Suppressor macrophage treated with lipopolysaccharide for 1 hour (primary cell): Measurements from ENCODE around the gene MSX1.

Experiments
- DNase-seq, 3 donors: peaks; one replicate each; pipeline ENCODE4 v3.0.0-alpha.2; 2020 to 2022

MSX1 gene

DNA sequence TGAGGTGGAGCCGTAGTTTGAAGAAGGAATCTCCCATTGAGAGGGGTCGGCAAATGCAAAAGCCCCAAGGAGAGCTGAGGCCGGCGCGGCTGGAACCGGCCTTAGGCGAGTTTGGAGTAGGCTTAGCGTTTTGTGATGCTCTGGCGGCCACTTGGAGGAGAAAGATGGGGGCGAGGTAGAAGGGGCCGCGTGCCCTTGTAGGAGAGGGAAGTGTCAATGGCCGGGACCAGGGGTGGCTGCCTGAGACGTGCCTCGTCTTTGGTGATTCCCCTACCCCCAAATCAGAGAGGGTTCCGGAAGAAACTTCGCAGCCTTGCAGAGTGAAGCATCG, 11.7 kb downstream of the MSX1 start:
- DNase-seq, result no peak

DNA sequence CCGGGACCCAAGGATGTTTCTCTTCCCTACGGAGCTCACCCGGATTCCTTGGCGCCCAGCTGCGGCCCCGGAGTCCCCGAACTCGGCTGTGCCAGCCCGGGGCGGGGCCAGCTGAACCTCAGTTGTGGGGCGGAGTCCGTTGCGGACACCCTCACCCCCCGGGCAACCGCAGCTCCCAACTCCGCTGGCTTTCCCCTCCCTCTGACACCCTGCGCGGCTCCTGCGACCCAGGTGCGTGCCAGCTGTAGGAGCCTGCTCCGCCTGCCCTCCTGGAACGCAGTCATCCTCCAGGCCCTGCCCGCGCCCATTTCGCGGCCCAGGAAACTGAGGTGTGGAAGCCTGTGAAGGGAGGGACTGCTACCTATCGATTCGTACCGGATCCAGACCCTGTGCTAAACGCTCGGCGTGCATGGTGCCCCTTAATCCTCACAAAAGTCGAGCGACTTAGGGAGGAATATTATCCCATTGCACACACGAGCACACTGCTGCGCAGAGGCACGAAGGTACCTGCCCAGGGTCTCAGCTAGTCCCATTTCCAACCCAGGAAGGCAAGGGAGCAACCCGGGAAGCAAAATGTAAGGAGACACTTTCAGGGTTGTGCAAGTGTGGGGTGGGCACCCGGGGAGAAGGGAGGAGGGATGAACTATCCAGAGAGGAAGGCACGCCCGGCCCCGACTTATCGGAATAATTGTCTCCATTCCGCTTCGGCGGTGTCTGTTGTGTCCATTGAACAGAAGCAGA, 12.3 kb downstream of the MSX1 start:
- no peak for DNase-seq

DNA sequence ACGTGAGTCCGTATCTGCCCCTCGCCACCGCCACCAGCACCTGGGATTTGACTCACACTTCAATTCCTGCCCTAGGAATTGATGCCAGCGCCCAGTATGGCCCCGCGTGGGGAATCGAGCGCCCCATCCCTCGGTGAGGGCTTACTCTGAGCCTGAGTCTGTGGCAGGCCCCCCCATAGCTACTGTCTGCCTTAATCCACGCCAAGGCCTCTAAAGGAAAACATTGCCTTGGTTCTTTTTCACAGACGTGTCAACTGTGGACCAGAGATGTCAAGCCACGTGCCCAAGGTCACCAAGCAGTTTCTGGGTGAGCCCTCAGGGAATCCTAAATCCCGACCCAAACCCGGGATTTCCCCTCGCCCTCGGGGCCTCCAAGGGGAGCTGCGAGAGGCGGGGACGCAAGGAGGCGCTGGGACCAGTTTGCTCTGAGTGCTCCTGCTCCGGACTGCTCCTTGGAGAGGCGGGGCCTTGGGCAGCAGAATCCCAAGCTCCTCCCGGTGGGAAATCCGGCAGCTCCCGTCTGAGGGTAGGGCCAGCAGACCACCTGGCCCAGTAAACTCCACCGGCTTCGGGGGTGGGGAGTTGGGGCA, 12.9 kb downstream of the MSX1 start:
- no peak for DNase-seq

DNA sequence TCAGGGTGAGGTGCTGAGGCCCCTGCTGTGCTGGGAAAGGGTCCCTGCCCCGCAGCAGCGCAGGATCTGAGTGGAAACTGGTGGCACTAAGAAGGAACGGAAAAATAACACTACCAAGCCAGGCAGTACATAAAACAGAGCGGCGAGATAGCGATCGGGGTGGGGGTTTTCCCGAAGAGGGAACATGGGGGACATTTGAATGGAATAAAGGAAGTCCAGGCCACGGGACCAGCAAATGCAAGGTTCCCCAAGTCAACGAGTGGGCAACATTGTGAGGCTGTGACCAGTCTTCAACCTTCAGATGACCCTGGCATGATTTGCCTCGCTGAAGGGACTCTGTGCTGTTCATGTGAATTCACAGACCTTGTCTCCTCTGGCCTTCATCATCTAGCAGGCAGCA, 13.7 kb downstream of the MSX1 start:
- peak; percentile 57 to 73 (median 60) for DNase-seq

DNA sequence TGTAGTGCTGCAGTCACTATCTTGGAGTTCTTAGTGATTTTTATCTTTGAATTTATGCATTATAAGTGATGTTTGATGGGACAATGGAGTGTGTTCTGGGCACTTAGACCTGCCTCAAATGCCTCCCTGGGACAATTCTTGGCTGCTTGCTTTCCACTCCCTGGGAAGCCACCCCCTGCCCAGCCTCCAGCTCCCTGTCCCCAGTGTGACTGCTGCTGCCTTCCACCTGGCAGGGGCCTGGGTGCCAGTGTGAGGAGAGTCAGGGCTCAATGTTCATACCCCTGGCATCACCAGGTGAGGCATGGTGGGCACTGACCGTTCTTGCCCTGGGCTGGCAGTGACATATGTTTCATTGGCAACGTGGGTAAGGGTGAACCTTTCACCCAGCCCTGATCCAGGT, 14.8 kb downstream of the MSX1 start:
- no peak for DNase-seq

DNA sequence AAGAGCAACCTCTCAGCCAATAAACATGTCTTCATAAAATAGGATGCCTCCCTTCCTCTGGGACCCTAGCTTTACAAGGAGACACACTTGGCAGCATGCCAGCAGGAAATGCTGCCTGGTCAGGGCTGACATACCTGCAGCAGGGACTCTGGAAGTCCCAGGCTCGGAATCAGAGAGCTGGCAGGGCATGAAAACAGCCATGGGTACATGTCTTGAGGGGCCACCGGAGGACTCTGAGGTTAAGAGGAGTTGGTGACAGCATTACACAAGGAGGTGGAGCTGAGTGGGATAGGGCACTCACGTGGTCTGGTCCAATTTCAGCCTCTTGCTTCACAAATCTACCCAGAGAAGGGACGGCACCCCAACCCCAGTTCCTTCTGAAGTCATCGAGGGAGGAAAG, 15.7 kb downstream of the MSX1 start:
- no peak for DNase-seq

DNA sequence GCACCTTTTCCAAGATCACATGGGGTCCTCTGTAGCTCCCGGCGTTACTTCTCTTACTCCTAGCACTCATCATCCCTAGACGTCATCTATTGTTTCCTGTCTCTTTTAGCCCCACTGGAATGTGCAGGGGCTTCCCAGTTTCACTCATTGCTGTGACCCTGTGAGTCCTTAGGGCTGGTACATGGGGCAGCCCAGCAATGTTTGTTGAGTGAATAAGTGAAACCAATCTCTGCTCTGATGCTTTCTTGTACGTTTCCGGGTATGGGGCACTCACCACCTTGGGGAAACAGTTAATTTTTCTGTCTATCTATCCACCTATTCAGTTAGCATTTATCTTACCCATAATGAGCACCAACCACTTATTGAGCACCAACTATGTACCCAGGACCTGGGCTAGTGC, 16.1 kb downstream of the MSX1 start:
- DNase-seq, result no peak

DNA sequence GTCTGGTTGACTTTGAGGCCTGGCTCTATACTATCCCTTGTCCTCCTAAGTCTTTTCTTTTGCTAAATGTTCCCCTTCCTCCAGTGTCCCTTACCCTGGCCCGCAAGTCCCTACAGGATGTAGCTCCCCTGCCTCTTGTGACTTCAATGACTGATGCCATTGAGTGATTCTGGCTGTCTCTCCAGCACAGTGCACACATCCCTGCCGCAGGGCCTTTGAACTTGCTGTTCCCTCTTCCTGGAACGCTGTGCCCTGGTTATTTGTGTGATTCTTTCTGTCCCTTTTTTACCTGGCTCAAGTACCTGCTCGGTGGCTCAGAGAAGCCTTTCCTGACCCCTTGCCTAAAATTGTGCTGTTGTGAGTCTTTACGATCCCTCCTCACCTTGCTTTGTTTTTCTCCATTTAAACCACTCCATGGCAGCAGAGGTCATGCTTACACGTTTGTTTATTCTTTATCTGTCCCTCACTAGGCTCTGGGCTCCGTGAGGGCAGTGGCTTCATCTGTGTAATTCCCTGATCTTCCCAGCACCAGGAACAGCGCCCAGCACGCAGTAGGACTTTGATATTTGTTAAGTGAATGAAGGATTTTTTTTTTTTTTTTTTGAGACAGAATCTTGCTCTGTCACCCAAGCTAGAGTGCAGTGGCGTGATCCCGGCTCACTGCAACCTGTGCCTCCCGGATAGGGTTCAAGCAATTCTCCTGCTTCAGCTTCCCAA, 17.6 kb downstream of the MSX1 start:
- no peak for DNase-seq

DNA sequence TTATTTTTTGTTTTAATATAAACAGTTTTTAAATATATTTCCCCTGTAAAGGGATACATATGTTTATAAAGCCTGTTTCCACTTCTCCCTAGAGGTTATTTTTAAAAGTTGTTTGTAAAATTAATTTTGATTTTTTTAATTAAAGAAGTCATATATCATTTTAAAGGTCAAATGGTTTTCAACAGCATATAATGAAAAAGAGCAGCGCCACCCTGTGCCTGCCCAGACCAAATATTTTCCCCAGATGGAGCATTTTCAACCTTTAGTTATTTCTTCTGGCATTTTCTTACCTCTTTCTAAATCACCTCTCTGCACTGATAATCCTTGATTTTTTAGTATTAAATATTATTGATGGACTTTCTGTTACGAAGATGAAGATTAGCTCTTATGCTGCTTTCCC, 21.0 kb downstream of the MSX1 start:
- no peak for DNase-seq

DNA sequence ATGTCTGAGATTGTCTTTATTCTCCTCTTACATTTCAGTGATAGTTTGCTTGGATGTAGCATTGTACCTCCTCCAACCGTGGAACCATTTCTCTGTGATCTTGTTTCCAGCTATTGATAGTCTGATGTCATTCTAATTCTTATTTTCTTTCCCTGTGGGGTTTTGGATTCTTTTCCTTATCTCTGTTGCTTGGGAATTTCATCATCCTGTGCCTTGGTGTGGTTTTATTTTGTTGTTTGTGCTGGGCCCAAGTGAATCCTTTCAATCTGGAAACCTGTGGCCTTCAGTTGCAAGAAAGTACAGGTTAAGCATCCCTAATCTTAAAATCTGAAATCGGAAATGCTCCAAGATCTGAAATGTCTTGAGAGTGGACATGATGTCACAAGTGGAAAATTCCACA, 22.0 kb downstream of the MSX1 start:
- no peak for DNase-seq

DNA sequence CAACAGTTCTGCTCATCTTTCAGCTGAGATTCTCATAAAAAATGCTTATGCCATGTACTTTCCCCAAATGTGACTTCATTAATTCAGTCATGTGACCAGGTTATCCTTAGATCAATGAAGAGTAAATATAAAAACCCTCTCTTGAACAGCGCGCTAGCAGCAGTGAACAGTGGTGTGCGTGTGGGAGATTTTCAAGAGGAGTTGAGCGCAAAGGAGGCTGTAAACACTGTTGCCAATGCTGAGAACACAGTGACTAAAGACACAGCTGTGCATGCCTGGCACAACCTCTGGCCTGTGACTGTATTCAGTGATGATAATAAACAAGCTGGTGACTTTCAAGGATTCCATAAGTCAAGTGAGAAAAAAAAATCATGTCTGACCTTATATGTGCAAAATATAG, 25.1 kb downstream of the MSX1 start:
- DNase-seq, result no peak

DNA sequence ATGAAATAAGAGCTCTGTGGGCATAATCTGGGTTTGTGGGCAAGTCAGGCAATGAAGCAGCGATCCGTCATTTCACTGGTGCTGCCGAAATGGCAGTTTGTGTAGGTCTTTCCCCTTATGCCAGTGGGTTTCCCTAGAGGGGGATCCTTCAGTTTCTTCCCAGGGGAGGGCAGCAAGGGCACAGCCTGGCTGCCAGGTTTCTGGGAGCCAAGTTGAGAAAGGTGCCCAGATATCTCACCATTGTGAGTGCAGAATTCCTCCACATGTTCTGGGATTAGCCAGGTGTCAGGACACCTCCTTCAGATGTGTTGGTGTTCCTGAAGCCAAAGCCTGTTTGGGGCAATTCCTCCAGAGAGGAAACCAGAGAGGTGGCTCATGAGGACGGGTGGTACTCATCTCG, 28.0 kb downstream of the MSX1 start:
- DNase-seq, result no peak

DNA sequence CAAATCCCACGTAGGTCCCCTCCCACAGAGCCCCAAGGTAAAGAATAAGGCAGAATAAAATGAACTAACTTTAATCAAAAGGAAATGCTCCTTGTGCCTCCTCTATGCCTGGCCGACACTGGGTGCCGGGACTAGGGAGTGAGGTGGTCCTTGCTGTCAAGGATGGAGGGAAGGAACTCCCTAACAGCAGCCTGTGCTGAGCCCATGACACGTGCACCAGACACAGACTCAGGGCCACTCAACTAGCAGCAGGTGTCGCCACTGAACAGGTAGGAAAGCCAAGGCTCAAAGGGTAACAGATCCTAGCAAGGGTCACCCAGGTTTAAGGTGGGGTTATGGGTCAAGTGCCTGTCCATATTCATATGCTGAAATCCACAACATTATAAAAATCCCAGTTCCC, 29.2 kb downstream of the MSX1 start:
- no peak for DNase-seq

DNA sequence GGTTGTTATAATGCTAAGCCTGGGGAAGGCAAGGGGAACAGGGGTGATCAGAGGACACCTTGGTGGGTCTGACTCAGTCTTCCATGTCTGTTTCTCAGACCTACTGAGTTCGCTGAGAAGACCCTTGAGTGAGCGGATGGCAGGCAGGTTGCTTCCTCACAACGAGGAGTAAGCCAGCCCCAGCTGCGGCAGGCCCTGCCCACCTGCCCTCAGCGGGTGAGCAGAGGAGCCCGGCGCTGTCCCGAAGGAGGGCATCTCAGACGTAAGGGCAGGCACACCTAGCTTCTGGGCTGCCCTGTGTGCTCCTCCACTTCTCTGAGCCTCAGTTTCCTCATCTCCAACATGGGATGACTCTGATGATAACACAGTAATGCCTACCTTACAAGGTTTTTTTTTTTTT, 30.3 kb downstream of the MSX1 start:
- DNase-seq, result no peak

DNA sequence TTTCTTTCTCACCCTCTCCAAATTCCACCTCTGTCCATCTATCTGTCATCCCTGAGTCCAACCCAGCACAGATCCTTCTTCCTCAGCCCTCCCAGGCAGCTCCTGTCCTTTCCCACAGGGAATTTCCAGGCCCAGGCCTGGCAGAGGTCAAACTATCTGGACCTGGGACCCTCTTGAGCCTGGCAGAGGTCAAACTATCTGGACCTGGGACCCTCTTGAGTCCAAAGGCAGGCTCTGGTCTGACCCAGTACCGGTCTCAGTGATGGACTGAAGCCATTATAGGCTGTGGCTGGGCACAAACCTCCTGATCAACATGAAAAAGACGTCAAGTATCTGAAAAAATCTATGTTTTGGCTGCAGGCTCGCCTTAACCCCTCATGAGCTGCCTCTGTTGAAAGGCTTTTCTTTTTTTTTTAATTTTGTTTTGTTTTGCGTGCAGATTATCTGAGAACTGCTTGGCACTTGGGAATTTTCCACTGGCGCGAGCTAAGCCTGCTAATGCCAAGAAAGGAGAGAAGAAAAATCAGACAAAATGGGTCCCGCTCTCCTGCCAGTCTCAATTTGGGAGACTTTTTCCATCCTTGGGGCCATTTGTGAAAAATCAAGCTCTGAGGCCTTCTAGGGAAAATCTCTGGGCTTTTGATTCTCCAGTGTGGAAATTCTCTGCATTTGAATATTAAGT, 31.2 kb downstream of the MSX1 start:
- DNase-seq, result no peak

DNA sequence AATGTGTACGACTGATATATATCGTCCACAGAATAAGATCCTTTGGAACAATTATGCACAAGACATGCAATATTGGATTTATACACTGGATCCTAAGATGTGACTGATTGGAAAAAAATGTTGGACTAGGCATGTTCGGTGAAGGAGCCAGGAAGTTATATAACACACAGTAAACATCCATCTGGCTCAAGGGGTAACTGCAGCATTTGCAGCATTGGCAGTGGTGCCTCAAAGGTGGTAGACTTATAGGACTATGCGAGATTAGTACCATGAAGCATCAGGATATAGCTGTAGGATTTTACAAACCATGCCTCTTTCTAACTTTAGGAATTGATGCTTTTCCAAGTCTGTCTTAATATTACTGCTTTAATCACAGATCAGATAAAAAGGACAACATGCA, 34.3 kb downstream of the MSX1 start:
- DNase-seq, result no peak

DNA sequence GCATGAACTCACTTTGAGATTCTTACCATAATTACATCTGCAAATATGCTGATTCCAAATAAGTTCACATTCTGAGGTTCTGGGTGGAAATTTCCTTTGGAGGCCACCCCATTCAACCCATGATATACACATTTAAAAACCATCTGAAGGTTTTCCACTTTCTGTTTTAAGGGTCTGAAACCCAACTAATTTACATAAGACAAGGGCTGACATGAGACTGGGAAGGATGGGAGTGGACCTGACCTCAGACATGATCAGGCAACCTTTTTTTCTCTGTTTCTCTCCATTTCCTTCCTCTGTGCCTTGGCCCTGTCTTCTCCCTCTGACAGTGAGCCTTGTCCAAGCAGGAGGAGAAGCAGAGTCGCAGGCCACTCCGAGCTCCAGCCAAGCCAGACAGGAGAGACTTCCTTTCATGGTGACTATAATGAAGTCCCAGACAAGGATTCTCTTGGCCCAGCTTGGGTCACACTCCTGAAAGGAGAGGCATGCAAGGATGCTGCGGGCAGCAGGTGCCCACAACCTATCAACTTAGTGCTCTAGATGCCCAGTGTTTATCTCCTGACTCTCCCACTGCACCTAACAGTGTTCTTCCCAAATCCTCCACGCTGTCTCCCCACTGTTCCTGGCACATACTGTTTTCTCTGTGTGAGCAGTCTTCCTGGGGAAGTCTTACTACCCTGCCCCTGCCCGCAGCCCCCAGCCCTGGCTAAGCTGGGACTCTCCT, 39.9 kb downstream of the MSX1 start:
- no peak for DNase-seq

DNA sequence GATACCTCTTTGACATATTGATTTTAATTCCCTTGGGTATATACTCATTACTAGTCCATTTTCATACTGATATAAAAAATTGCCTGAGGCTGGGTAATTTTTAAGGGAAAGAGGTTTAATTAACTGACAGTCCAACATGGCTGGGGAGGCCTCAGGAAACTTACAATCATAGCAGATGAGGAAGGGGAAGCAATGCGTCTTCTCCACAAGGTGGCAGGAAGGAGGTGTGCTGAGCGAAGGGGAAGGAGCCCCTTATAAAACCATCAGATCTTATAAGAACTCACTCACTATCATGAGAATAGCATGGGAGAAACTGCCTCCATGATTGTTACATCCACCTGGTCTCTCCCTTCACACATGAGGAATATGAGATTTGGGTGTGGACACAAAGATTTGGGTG, 42.4 kb downstream of the MSX1 start:
- DNase-seq, result no peak

DNA sequence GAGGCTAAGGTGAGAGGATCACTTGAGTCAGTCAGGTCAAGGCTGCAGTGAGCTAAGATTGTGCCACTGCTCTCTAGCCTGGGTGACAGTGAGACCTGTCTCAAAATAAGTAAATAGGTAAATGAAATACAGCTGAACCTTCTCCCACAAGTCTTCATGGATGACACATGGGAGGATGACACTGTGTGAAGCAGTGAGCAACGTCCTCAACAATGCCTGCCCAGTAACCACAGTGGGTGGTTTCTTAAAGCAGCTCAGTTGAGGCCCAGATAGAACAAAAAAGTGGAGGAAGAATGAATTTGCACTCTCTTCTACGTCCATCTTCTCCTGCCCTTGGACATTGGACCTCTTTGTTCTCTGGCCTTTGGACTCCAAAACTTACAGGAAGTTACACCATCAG, 52.7 kb downstream of the MSX1 start:
- DNase-seq, result no peak

DNA sequence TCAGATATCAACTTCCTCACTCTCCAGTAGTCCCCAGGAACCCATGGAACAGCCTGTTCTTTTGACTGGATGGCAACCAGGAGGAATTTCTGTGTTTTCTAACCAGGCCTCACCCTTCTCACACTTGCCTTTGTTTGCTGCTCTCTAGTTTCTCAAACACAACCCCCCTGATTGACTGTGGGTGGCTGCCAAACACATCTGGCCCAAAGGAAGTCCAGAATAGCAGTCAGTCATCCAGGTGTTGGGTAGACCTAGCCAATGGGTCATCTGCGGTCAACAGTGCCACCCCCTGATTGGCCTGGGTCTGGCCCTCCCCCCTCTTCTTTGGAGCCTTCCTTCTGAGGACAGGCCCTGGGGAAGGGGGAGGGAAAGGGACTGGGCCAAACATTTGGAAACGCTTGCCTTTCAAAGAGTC, 53.7 kb downstream of the MSX1 start:
- no peak for DNase-seq
